Left renal pelvis (tissue), 4 donors: ENCODE data around the gene TRAP1. TPM values are rescaled to one million over a fixed set of nuclear protein-coding genes. Genes with fewer than 3 reads are reported as not detected.

Source experiments
- DNase-seq, 4 donors: peaks; one replicate each; pipeline ENCODE4 v3.0.0-alpha.2; 2013; ENCODE audit warnings: low read depth in 4 of 4, low spot score in 3 of 4
- polyA plus RNA-seq, 4 donors: library from polyadenylated mRNA; unstranded; fragments of 120-200 nt; gene quantifications; one replicate each; pipeline ENCODE4 v1.2.1, GENCODE V29; 2013; ENCODE audit not compliant: insufficient read length in 4 of 4

Gene TRAP1
- polyA plus RNA-seq, 4 donors, result 67.3 to 113 (median 98.8) TPM

- DNase-seq, result no peak
These were observed 19.9 kb upstream of the TRAP1 start for GRCh38 chr16:3737181-3737580.

DNA sequence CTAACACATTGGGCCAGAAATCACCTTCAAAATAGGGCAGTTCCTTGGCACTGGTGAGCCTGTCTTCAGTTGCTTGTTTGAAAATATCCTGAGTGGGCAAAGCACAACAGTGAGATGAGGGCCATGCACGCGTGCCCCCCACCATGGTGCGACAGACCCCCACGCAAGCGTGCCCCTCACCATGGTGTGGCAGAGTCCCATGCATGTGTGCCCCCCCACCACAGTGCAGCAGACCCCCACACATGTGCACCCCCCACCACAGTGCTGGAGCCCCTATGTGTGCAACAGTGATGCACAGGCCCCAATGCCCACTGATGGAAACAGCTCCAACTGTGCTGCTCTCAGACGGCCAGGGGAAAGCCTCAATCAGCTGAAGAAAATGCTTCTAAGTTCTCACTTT lies 18.8 kb upstream of the TRAP1 start:
- DNase-seq, result no peak

GRCh38 chr16:3735541-3735940 lies 18.2 kb upstream of the TRAP1 start:
- DNase-seq, result no peak

GRCh38 chr16:3734758-3735221 lies 17.5 kb upstream of the TRAP1 start:
- DNase-seq, result no peak

DNA sequence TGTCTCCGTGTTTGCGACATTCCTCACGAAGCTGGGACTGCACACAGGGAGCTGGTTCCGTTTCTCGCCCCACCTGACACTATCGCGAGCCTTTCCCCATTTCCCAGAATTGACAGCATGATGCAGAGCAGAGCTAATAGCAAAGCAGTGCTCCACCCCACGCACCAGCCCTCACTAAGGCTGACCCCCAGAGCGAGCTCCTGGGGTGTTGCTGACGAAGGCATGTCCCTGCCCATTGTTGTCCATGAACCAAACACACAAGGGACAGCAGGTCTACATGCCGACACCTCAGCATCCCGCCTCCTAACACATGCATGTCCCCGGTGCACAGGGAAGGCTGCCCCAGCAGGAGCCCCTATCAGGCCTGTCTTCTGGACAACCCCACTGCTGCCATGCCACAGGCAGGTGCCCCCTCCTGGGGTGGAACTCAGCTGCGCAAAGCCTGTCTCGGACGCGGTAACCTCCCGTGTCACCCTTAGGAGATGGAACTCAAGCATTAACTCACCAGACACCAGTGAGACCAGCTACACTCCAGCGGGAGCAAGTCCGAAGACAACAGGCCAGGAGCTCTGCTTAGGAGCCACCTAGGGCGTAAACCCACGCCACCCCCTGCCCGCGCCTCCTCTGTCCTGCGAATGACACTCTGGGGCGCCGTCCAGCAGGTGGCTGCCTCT lies 16.9 kb upstream of the TRAP1 start:
- no peak for DNase-seq

DNA sequence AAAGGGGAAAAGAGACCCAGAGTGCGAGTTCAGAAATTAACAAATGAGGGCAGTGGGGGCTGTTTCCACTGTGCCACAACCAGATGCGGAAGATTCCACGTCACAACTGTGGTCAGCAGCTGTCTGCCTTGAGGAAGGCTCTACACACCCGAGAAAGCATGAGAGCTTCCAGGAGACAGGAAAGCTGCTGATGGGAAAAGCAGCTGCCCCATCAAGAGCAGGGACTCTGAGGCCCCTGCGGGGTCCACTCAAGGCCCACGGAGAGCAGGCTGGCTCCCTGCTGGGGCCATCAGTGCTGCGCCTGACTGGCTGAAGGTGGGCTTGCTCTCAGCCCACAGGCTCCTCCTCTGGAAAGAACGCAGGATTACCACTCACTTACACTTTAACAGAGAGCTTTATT lies 14.8 kb upstream of the TRAP1 start:
- DNase-seq, result no peak

DNA sequence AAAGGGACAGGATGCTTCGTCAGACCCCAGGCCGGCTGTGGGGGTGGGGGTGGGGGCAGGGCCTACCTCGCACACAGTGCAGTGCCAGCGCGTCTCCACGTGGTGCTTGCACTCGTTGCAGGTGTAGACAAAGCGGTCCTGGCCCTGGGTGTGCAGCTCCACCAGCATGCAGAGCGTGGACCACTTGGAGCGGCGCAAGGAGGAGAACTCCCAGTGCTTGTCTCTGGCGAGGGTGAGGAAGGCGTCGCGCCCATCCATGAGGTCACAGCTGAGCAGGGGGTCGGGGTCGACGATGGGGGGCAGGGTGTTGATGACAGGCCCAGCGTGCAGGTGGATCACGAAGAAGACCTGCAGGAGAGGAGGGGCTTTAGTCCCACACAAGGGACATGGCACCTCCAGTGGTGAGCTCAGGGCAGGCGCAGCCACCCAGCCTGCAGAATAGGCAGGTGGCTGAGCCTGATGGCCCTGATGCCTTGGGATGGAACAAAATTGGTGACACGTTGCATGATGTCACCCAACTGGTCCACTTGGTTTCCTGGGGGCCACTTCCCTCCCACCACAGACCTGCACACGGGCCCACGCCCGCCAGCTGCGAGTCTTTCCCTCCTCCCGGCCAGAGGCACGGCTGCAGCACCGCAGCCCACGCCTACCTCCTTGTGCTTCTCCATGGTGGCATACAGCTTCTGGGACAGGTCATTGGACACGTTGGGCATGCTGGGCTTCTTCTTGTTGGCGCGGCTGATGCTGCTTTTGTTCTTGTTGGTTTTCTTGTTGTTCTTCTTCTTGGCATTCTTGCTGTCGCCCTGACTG lies 14.0 kb upstream of the TRAP1 start:
- DNase-seq, result no peak

DNA sequence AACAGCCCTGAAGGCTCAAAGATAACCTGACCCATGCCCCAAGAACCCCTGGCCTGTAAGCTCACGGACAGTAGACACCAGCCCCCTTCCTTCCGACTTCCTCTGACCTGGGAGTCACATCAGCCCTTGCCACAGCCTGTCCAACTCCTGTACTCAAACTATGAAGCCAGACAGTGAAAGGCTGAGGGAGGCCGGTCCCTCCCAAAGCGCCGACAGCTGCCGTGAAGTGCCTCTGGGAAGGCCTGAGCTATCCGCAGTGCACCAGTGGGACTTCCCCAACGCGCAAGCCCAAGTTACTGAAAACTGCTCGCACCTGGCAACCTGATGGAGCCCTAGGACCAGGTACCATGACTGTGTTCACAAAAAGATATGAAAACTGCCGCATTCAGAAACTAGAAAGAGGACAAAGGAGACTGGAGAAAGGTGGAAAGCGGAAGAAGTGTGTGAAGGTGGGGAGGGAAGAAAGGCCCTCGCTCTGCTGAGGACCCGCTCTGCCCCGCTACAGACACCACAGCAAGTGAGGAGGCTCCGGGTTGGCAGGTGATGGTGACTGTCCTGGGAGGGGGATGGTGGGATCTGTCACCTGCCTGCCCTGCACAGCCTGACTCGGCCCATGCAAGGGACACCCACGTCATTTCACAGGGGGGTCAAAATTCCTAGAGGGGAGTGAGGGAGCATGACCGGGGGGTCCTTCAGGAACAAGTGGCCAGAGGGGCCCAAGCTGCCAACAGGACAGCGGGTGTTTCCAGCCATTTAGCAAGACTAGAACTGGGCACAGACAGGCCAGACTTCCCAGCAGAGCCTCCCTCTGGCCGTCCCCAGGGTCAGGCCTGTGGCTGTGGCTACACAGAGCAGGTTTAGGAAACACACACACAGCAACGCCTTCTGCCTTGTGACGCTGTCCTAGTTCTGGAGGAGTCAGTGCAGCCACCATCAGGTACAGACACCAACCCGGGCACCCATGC lies 13.1 kb upstream of the TRAP1 start:
- DNase-seq, result no peak

GRCh38 chr16:3729161-3730112 lies 12.1 kb upstream of the TRAP1 start:
- no peak for DNase-seq

DNA sequence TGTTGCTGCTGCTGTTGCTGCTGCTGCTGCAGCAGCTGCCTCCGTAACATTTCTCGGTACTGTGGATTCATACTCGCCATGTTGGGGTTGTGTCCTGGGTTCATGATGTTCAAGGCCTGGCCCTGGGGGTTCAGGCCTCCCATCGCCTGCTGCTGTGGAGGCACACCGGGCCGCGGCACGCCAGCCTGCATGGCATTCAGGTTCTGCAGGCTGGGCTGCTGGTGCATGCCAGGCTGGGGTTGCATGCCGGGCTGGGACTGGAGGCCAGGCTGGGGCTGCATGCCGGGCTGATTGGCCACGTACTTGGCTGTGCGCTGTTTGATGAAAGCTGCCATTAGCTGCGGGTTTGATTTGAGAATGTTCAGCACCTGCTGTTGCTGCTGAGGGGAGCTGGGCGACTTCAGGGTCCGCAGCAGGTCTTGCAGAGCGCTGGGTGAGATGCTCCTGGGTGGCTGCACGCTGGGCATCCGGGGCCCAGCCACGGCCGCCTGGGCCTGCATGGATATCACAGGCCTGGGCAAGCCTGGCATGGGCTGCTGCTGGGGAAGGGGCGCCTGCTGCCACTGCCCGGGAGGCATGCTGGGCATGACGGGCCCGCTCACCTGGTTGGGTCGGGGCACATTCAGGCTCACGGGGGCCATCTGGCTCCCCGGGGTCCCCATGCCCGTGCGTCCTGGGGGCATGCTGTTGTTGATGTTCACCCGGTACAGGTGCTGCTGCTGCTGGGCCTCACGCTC lies 11.3 kb upstream of the TRAP1 start:
- no peak for DNase-seq

DNA sequence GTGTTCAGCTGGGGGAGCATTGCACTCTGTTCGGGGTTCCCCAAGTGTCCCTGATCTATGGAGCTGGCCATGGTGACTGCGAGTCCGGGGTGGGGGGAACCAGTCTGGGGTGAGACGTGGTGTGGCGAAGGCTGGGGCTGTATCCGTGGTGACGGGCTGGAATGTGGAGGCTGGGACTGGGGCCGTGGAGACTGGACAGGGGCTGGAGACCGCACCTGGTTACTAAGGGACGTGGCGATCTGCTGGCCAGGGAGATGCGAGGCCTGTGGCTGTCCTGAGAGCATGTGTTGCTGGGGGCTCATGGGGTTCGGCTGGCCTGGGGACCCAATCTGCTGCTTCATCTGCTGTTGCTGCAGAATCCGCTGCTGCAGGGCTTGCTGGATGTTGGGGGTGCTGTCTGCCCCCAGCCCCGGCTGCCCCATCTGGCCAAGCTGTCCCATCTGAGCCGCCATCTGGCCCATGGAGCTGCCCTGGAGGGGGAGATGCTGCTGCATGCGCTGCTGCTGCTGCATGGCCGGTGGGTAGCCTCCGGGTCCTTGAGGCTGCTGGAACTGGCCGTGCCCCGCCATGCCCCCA lies 10.6 kb upstream of the TRAP1 start:
- no peak for DNase-seq

DNA sequence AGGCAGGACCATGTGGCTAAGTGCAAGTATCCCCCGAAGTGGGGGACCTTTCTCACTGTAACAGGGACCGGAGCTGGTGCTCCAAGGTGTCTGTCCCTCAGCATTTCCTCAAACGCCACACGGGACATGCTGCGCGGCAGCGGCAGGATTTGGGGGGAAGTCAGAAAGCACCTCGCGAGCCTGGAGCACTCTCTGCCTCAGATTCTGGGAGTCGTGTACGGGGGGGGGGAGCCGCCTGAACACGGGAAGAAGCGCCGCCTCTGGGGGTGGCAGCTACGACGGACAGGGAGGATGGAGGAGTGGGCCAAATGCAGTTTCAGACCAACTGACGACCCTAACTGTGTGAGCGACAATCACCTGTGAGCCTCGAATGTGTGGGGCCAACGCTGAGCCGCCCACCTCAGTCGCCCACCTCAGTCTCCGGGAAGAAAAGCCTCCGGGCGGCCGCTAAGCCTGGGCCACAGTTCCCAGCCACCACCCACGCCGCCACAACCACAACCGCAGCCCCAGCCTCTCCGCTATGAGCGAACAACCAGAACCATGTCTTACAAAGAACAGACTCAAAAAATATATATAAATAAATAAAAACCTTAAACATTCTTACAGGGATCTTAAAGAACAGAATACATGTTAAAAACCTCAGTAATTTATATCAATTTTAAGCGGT lies 8.8 kb upstream of the TRAP1 start:
- DNase-seq, result no peak

- no peak for DNase-seq
These were observed 8.0 kb upstream of the TRAP1 start for GRCh38 chr16:3725276-3725675.

DNA sequence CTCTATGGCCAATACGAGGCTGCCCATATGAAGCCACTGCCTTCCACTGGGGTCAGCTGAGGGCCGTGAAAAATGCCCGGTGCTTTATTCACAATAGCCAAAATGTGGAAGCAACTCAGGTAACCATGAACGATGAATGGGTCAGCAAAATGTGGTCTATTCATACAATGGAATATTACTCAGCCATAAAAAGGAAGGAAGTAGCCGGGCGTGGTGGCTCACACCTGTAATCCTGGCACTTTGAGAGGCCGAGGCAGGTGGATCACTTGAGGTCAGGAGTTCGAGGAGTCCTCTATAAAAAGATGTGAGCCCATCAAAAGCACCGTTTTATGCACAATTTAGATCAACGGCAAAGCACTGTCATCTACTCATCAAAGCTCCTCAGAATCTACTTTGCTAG lies 5.2 kb upstream of the TRAP1 start:
- no peak for DNase-seq

DNA sequence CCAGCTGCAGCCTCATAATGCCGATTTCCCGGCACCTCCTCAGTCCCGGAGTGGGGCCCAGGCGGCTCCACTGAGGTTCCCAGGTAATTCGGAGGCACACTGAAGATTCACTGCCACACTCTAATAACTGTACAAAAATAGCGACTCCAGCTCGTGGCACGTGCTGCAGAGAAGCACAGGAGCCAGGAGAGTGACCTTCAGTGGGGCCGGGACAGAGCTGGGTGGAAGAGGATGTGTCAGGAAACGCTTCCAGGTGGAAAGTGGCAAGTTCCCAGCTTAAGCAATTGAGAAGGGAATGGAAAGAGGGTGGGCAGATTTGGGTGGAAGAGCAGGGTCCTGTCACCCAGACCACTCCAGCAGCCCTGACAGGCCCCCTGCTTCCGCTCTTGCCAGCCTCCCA lies 3.1 kb upstream of the TRAP1 start:
- DNase-seq, result no peak

- no peak for DNase-seq
These were observed 1.3 kb upstream of the TRAP1 start for GRCh38 chr16:3718628-3719027.

DNA sequence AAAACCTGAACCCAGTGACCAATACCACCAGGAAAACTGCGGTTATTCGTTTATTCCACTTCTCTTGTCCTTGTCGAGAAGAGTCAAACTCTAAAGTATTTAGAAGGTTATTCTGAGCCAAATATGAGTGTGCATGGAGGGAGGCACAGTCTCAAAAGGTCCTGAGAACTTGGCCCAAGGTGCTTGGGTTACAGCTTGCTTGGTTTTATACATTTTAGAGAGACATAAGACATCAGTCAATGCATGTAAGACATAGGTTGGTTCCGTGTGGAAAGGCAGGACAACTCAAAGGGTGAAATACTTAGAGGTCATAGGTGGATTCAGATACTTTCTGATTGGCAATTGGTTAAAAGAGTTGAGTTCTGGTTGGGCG lies 681 bp upstream of the TRAP1 start:
- no peak for DNase-seq

- no peak for DNase-seq
These were observed 491 bp downstream of the TRAP1 start for GRCh38 chr16:3716831-3717234.
